Ishikawa (cell line): ENCODE results near the gene MRPL49.

Experiments used
- CREB1 ChIP-seq: IDR thresholded peaks from 2 replicates; pipeline ENCODE4 v1.6.1; 2012; ENCODE audit warnings: low read depth
- EGR1 ChIP-seq: IDR thresholded peaks from 2 replicates; pipeline ENCODE4 v1.6.1; 2012
- TAF1 ChIP-seq: IDR thresholded peaks from 2 replicates; pipeline ENCODE4 v1.6.1; 2012; ENCODE audit warnings: low read depth, mild to moderate bottlenecking
- TF ChIP-seq, protein P1 (sequence below): IDR thresholded peaks from 2 replicates; pipeline ENCODE4 v1.6.1; 2012
- TF ChIP-seq, protein P2 (sequence below): IDR thresholded peaks from 2 replicates; pipeline ENCODE4 v1.6.1; 2012

DNA sequence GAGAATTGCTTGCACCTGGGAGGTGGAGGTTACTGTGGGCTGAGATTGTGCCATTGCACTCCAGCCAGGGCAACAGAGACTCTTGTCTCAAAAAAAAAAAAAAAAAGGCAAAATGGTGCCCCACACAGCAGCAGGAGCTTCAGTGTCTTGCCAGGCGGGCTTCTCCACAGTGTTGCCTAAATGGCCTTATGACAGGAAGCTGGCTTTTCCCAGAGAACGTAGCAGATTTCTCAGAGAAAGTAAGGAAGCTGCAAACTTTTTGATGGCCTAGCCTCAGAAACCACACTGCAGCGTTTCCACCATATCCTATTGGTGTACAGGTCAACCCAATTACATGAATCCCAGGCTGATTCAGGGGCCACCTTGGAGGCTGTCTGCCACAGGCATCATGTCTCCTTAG is 35.2 kb downstream of the MRPL49 start:
- TF ChIP-seq, protein P1, sequence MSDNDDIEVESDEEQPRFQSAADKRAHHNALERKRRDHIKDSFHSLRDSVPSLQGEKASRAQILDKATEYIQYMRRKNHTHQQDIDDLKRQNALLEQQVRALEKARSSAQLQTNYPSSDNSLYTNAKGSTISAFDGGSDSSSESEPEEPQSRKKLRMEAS, result no peak
- no peak for TF ChIP-seq CREB1
- no peak for TF ChIP-seq TAF1
- TF ChIP-seq EGR1, result no peak
- TF ChIP-seq, protein P2, sequence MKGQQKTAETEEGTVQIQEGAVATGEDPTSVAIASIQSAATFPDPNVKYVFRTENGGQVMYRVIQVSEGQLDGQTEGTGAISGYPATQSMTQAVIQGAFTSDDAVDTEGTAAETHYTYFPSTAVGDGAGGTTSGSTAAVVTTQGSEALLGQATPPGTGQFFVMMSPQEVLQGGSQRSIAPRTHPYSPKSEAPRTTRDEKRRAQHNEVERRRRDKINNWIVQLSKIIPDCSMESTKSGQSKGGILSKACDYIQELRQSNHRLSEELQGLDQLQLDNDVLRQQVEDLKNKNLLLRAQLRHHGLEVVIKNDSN, result no peak
